ENCODE data around the gene PIP4K2A.

The PIP4K2A gene

DNA sequence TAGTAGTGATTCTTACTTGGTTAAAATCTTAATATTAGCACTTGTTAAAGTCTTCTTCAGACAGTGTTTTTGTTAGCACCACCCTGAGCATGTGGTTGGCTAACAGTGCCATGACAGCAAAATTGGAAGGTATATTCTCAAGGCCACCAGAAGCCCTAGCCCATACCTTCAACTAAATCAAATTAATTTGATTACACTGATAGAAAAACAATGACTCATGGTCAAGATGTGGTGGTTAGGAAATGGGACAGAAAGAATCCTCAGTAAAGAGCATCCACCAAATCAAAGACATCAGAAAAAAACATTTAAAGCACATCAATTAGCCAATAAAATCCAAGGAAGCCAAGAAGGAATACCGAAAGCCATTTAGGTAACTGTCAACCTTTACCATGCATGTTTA lies 75.5 kb downstream of the PIP4K2A start:
- TF ChIP-seq, protein P1, sequence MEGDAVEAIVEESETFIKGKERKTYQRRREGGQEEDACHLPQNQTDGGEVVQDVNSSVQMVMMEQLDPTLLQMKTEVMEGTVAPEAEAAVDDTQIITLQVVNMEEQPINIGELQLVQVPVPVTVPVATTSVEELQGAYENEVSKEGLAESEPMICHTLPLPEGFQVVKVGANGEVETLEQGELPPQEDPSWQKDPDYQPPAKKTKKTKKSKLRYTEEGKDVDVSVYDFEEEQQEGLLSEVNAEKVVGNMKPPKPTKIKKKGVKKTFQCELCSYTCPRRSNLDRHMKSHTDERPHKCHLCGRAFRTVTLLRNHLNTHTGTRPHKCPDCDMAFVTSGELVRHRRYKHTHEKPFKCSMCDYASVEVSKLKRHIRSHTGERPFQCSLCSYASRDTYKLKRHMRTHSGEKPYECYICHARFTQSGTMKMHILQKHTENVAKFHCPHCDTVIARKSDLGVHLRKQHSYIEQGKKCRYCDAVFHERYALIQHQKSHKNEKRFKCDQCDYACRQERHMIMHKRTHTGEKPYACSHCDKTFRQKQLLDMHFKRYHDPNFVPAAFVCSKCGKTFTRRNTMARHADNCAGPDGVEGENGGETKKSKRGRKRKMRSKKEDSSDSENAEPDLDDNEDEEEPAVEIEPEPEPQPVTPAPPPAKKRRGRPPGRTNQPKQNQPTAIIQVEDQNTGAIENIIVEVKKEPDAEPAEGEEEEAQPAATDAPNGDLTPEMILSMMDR (IDR thresholded peaks at IDR 0.05; ENCODE audit: low read depth, low read length, missing control alignments) = no peak

DNA sequence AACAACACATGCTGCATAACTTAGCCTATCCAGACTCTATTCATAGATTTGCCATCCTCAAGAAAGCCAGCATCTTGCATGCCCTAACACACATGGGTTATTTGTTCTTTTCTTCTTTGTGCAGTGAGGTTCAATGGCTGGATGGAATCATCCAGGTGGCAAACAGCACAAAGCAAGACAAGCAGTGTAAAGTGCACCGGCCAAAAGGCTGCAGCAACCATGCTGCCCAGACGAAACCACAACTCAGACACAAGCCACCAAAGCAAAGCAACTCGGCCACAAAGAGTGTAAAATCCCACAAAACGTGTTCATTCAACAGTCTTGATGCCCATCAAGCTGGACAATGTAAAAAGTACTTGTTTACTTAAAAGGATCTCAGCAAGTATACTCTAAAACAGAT lies 76.9 kb downstream of the PIP4K2A start:
- no peak for DNase-seq (ENCODE audit: low read depth)
- TF ChIP-seq, protein P1 (IDR thresholded peaks at IDR 0.05; ENCODE audit: low read depth, low read length, missing control alignments) = no peak
- no peak overlapping the region for H3K4me3 ChIP-seq (ENCODE audit: low read depth, low read length)

More for the DNA sequence above, 75.5 kb downstream of the PIP4K2A start:
- no peak overlapping the region for H3K4me3 ChIP-seq (ENCODE audit: low read depth, low read length)
- DNase-seq (ENCODE audit: low read depth) = no peak

DNA sequence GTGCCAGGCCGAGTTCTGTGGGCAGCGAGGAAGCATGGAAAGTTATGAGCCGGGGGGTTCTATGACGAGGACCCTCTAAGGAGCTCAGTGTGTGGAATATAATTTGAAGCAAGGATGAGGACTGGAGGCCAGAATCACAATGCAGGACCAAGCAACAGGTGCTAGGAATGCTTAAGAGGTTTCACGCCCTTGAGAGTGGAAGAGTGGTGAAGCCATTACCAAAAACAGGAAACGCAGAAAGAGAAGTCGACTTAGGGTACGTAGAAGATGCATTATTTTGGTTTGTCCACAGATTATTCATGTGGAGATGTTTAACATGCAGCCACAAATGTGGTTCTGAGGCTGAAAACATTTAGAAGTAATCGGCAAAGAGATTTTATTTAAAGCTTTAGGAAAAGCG lies 78.7 kb downstream of the PIP4K2A start:
- no peak for DNase-seq (ENCODE audit: low read depth)
- TF ChIP-seq, protein P1 (IDR thresholded peaks at IDR 0.05; ENCODE audit: low read depth, low read length, missing control alignments) = no peak
- H3K4me3 ChIP-seq (ENCODE audit: low read depth, low read length) = no peak overlapping the region

DNA sequence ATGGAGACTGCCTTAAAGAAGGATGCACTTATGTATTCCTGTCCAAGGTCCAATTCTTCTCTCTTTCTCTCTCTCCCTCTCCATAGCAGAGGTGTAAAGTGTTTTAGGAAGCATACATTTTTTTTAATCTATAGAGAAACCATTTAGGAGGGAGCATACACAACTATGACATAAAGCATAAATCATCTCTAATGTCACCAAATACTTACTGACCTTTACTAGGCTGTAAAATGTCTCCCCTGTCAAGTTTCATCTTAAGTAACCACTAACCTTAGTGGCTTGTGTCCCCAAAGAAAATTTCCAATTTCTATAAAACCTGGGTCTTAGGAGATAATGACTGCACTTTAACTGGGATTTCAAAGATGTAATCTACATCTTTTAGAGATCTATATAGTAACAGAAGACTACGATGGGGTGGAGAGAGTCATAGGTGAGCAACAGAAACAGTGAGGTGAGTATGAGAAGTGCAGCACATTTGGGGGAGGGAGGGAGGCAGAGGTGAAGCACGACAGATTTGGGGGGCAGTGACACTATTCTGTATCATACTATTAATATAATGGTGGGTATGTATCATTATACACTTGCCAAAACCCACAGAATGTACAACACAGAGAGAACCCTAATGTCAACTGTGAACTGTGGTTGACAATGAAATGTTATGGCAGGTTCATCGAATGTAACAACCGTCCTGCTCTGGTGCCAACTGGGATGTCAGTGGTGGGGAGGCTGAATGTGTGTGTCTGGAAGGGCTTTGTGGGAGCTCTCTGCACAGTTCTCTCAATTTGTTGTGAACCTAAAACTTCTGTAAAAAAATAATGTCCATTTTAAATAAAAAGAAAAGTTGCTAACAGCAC lies 79.5 kb downstream of the PIP4K2A start:
- no peak for DNase-seq (ENCODE audit: low read depth)
- TF ChIP-seq, protein P1 (IDR thresholded peaks at IDR 0.05; ENCODE audit: low read depth, low read length, missing control alignments) = no peak

DNA sequence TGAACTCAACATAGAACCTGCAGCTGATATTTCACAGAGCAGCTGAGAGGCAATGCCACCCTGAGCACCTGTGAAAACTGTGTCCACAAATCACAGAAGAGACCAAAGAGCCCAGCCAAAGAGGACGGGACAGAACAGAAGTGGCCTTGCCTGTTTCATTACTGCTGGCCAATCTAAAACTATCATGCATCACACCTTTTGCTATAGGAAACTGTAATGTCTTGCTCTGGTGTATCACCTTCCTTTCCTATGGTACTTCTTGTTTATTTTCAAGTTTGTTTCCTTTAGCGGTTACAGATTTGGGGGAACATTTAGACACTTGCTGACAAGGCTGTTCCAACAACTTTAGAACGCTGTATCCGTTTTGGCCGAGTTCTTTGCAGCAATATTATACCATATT lies 80.3 kb downstream of the PIP4K2A start:
- no peak overlapping the region for H3K4me3 ChIP-seq (ENCODE audit: low read depth, low read length)
- TF ChIP-seq, protein P1 (IDR thresholded peaks at IDR 0.05; ENCODE audit: low read depth, low read length, missing control alignments) = no peak
- no peak for DNase-seq (ENCODE audit: low read depth)

More for the DNA sequence above, 79.5 kb downstream of the PIP4K2A start:
- H3K4me3 ChIP-seq (ENCODE audit: low read depth, low read length) = no peak overlapping the region

DNA sequence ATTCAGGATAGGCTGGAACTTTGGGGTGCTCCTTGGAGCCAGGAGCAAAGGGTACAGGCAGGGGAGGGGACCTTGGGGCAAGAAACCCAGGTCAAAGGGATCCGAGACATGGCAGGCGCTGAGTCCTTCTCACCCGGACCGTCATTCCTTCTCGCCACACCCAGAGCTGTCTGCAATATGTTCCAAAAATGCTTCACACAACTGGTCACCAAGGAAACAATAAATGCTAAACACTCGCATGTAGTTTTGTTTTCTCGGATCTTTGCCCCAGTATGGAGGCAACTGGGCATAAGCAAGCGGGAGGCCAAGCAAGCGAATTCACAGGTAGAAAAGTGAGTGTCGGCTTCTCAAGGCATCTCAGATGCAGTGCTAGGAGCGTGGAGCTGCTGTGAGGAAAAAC lies 80.8 kb downstream of the PIP4K2A start:
- no peak overlapping the region for H3K4me3 ChIP-seq (ENCODE audit: low read depth, low read length)
- no peak for DNase-seq (ENCODE audit: low read depth)
- TF ChIP-seq, protein P1 (IDR thresholded peaks at IDR 0.05; ENCODE audit: low read depth, low read length, missing control alignments) = no peak

DNA sequence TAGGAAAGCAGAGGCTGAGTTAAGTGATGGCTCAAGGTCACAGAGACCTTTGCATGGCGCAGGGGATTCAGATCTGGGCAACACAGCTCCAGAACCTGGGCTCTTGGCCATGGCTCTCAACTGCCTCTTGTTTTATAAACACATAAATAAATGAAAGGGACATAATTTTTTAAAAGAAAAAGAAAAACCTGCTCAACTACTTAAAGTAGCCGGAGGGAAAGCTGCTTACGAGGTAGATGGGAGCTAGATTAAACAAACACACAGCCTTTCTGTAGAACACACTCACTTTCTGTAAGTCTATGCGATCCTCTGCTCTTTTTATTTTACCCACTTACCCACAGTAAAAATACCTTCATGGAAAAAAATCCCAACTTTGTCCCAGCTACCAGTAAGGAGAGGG lies 81.3 kb downstream of the PIP4K2A start:
- TF ChIP-seq, protein P1 (IDR thresholded peaks at IDR 0.05; ENCODE audit: low read depth, low read length, missing control alignments) = no peak
- no peak overlapping the region for H3K4me3 ChIP-seq (ENCODE audit: low read depth, low read length)
- no peak for DNase-seq (ENCODE audit: low read depth)

Measured in GM12864 (cell line).